GM19438 (cell line): ENCODE results near the gene PAXIP1.
A peak's percentile ranks its signal among the peaks of the same experiment; 100 is the strongest.
"Not testable (repeated sequence)": the region's sequence is repeated elsewhere in the genome, so short reads cannot be mapped to it uniquely, and the experiment has no call there.

Experiments
- ATAC-seq: cut with Tn5 transposase; IDR thresholded peaks from one replicate; pipeline ENCODE4 v1.9.1; 2021; ENCODE audit warnings: low read depth; ENCODE audit not compliant: unreplicated experiment

The PAXIP1 gene

GRCh38 chr7:154950960-154951359 lies 52.0 kb downstream of the PAXIP1 start:
- no peak for ATAC-seq

DNA sequence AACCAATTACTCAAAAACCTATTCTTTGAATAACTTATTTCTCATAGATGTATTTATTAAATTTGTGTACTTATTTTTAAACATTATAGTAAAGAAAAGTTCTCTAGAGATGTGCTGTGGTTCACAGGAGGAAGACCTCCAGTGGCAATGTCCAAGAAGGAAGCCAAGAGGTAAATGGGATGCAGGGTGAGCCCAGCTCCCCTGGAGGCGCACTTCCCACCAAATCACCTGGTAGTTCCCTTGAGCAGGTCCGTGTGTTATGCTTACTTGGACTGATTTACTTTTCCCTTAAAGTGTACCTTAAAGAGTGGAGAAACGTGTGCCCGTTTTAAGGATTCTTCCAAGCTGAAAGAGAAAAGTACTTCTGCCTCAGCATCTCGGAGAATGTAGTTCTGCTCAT lies 55.3 kb downstream of the PAXIP1 start:
- no peak for ATAC-seq

- no peak for ATAC-seq
These were observed 56.8 kb downstream of the PAXIP1 start for GRCh38 chr7:154946166-154946565.

- no peak for ATAC-seq
These were observed 59.0 kb downstream of the PAXIP1 start for GRCh38 chr7:154943906-154944305.

GRCh38 chr7:154942691-154943090 lies 60.2 kb downstream of the PAXIP1 start:
- ATAC-seq = no peak

GRCh38 chr7:154937837-154938236 lies 65.1 kb downstream of the PAXIP1 start:
- no peak for ATAC-seq

- ATAC-seq = not testable (repeated sequence)
These were observed 68.5 kb downstream of the PAXIP1 start for GRCh38 chr7:154934353-154934952.

GRCh38 chr7:154931906-154932305 lies 71.0 kb downstream of the PAXIP1 start:
- ATAC-seq = no peak

- no peak for ATAC-seq
These were observed 73.8 kb downstream of the PAXIP1 start for GRCh38 chr7:154929006-154929726.

GRCh38 chr7:154928136-154929005 lies 74.6 kb downstream of the PAXIP1 start:
- ATAC-seq = peak; percentile 88

- peak; percentile 54 for ATAC-seq
These were observed 75.2 kb downstream of the PAXIP1 start for GRCh38 chr7:154927624-154928125.

DNA sequence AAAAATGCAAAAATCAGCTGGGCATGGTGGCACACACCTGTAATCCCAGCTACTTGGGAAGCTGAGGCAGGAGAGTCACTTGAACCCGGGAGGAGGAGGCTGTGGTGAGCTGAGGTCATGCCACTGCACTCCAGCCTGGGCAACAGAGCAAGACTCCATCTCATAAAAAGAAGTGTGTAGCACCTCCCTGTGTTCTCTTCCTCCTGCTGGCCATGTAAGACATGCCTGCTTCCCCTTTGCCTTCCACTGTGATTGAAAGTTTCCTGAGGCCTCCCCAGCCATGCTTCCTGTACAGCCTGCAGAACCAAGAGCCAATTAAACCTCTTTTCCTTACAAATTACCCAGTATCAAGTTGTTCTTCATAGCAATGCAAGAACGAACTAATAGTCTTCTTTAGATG lies 80.5 kb downstream of the PAXIP1 start:
- ATAC-seq = not testable (repeated sequence)

- ATAC-seq = no peak
These were observed 83.3 kb downstream of the PAXIP1 start for GRCh38 chr7:154919344-154920225.

DNA sequence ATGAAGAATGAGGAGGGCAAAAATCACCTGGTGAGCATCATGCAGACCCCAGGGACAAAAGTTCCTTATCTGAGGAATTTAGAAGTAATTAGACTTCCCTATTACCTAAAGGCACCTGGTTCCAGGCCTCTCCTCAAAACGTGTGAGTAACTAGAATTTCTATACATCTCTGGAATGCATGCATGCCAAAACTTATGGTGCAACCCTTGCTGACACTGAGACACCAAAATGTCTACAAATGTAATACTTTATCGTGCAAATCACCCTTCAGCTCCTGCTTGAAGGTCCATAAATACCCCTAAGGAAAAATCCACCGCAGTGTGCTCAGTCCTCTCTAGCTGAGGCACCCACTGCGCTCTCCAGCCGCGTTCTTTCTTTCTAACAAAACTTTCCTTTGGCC lies 84.2 kb downstream of the PAXIP1 start:
- ATAC-seq = no peak

- ATAC-seq = no peak
These were observed 84.7 kb downstream of the PAXIP1 start for GRCh38 chr7:154918266-154918665.

DNA sequence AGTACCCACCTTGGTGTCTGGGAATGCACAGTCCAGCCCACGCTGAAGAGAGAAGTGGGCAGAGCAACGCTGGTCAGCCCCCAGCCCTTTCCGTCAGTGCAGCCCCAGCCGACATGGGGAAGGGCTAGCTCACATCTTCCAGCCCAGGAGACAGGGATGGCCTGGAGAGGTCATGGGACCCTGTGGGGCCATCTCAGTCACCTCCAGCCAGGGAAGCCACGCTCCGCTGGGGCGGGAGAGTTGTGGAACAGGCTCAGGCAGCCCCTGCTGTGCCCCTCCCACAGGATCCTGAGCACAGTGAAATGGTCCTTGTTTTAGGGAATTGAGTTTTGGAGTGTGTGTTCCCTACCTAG lies 85.1 kb downstream of the PAXIP1 start:
- ATAC-seq = no peak

DNA sequence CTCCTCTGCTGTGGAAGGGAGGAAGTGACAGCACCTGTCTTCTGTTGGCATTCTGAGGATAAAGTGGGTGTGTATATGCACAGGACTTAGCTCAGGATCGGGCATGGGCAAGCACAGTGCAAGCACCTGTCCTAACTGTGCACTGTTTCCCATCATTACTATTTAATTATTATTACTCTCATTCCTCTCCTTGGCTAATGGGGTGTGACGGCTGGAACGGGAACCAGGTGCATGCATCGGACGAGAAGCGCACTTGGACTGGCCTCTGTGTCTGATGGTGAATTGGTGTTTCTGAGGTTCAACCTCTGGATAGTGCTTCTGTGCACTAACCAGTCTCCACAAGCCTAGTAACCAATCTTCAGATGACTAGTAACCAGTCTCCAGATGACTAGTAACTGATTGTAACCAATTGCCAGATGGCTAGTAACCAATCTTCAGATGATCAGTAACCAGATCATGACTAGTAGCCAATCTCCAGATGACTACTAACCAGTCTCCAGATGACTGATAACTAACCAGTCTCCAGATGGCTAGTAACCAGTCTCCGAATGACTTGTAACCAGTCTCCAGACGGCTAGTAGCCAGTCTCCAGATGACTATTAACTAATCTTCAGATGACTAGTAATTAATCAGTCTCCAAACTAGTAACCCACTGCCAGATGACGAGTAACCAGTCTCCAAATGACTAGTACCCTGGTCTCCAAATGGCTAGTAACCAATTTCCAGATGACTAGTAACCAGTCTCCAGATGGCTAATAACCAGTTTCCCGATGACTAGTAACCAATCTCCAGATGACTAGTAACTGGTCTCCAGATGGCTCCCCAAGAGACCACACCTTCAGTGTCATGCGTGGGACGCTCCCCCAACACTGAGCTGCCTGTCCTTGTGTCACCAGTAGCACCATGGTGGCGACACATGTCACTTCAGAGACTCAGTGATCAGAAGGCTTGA lies 85.8 kb downstream of the PAXIP1 start:
- no peak for ATAC-seq

DNA sequence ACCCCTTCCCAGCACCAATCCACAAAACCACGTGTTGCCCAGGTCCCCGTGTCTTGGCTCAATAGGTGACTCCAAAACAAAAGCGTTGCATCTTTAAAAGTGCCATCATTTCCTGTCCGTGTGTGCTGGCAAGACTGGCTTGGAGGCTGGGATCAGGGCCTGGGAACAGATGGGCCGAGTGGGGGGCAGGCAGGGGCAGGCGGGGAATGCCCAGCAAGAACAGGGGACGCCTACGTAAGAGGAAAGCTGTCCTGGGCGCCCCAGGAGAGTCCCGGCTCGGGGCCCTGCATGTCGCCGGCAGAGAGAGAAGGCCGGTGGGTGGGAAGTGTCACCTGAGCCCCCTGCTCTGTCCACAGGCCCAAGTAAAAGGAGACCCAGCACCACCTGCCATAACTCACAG lies 86.5 kb downstream of the PAXIP1 start:
- no peak for ATAC-seq

DNA sequence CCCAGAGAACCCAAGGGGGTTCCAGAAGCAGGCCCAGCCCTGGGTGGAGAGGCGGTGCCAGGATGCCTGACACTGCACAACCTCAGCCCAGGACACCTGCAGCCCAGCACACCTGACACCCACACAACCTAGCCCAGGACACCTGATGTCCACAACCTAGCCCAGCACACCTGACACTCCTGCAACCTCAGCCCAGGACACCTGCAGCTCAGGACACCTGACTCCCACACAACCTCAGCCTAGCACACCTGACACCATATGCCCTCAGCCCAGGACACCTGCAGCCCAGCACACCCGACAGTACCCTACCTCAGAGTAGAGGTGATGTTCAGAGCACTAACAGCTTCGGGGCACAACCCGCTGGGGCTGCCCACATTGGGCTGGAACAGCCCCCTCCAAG lies 87.3 kb downstream of the PAXIP1 start:
- no peak for ATAC-seq
